Upper lobe of left lung (tissue), 4 donors: ENCODE data around the gene RNF31.

ENCODE experiments used
- CTCF ChIP-seq, 6 experiments: fragments of 450-650 bp in 4 of 6; fragments of 200-600 bp in 2 of 6; sonication (generic) in 2 of 6; IDR thresholded peaks; one replicate each; pipeline ENCODE4 v1.5.1; 2016 to 2019; ENCODE audit warnings: antibody characterized with exemption in 6 of 6
- POLR2A ChIP-seq, 4 donors: fragments of 450-650 bp; IDR thresholded peaks; one replicate each; pipeline ENCODE4 v1.5.1; 2016 to 2017; ENCODE audit warnings: antibody characterized with exemption in 4 of 4, mild to moderate bottlenecking in 2 of 4
- POLR2AphosphoS5 ChIP-seq, 2 donors: sonication (generic); formaldehyde crosslinking; IDR thresholded peaks; one replicate each; pipeline ENCODE4 v1.5.1; 2017; ENCODE audit warnings: antibody characterized with exemption in 2 of 2

GRCh38 chr14:24122898-24123297, 24.4 kb upstream of the RNF31 start:
- no peak for TF ChIP-seq CTCF (IDR thresholded peaks at IDR 0.05)
- TF ChIP-seq POLR2A (IDR thresholded peaks at IDR 0.05), result no peak
- no peak for TF ChIP-seq POLR2AphosphoS5 (IDR thresholded peaks at IDR 0.05)
